Ovary (tissue), 3 donors: ENCODE results near the gene COL8A2.

Source experiments
- CTCF ChIP-seq, 3 donors: fragments of 450-650 bp in 2 of 3; fragments of 200-600 bp in 1 of 3; IDR thresholded peaks; one replicate each; pipeline versions ENCODE4 v1.5.1 to v1.8.0; 2016 to 2022; ENCODE audit warnings: antibody characterized with exemption in 3 of 3, mild to moderate bottlenecking in 1 of 3
- EP300 ChIP-seq: sonication (generic); formaldehyde crosslinking; IDR thresholded peaks from one replicate; pipeline ENCODE4 v1.6.1; 2017; ENCODE audit warnings: antibody characterized with exemption
- POLR2A ChIP-seq: fragments of 450-650 bp; IDR thresholded peaks from one replicate; pipeline ENCODE4 v1.6.1; 2017; ENCODE audit warnings: antibody characterized with exemption, mild to moderate bottlenecking, moderate library complexity
- donor health status: DM: no; HTN: no; CAD: no.

- TF ChIP-seq CTCF (IDR thresholded peaks at IDR 0.05) (no peak), POLR2A (no peak), EP300 (no peak)
Observed at GRCh38 chr1:36160388-36160948, 35.4 kb upstream of the COL8A2 start.
